Cardiac fibroblast (primary cell): Measurements from ENCODE around the gene CHID1.

Experiments used
- DNase-seq, 2 donors: peaks; one replicate each; pipeline versions ENCODE4 v3.0.0 to v3.0.0-alpha.2; 2010; ENCODE audit warnings: low read depth in 2 of 2
- H3K4me3 ChIP-seq, 2 donors: replicated peaks in 1 of 2; 1 replicate in 1 of 2; 2 replicates in 1 of 2; pipeline ENCODE4 v1.5.1; 2011; ENCODE audit warnings: low read depth in 2 of 2, low read length in 2 of 2, mild to moderate bottlenecking in 2 of 2, moderate library complexity in 1 of 2
- CTCF ChIP-seq: IDR thresholded peaks from one replicate; pipeline ENCODE4 v1.5.1; 2011; ENCODE audit warnings: low read depth, mild to moderate bottlenecking, low read length, inconsistent platforms

CHID1 gene

DNA sequence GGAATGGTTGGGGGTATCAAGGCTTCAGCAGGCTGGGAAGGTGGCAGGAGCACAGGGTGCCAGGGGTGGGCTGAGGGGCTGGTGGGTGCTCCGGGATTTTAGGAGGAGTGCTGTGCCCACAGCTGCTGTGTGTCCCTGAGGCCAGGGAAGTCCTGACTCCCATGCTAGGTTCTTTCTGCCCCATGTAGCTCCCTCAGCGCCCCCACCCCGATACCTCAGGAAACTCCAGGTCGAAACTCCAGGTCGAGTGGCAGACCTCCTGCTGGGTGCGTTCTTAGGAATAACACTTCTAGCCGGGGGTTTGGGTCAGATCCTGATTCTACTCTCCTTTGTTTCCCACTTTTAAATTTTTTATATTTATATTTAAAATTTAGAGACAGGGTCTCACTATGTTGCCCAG is 23.3 kb upstream of the CHID1 start:
- TF ChIP-seq CTCF: no peak
- H3K4me3 ChIP-seq: no peak overlapping the region
- no peak for DNase-seq

DNA sequence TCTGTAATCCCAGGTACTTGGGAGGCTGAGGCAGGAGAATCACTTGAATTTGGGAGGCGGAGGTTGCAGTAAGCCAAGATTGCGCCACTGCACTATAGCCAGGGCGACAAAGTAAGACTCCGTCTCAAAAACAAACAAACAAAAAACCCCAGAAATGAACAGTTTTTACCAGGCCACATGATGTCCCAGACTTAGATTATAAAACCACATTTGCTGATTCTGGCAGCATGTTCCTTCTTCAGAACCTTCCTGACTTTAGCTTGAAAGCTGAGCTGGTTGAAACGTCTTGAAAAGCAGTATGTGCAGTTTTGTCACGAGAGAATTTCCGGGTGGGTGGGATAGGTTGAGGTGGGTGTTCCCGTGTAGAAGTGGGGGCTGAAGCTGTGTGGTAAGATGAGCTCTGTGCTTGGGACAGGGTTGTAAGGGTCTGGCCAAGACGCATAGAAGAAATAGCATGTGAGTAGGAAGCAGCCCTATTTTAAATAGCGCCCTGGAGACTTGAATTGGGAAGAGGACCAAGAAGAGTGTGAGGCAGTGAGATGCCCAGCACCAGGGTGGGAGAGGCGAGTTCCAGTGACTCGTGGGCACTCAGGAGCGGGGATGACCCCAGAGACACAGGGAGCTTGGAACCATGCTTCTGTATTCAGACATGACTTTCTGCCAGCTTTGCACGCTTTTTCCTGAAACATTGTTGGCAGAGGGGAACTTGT is 22.7 kb upstream of the CHID1 start:
- no peak overlapping the region for H3K4me3 ChIP-seq
- DNase-seq: peak; percentile 25 to 63
- TF ChIP-seq CTCF: no peak

GRCh38 chr11:932435-932834 is 21.8 kb upstream of the CHID1 start:
- TF ChIP-seq CTCF: no peak
- DNase-seq: peak in 1 of 2 donors; percentile 37
- H3K4me3 ChIP-seq: no peak overlapping the region

DNA sequence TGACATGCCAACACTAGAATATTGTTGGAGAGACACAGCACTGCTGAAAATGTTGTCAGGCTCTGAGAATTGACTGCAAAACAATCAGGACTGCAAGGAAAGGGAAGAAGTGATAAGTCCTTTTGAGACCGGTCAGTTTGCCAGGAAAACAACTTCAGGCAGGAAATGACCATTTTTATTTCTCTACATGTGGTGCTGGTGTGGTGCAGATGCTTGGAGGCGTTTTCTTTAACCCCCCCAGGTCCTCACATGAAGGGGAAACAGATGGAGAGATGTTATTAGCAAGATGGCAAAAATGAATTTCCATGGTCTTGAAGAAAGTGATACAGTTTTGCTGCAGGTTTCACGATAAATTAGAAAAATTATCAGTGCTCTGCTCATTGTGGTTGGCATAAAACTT is 20.8 kb upstream of the CHID1 start:
- no peak overlapping the region for H3K4me3 ChIP-seq
- TF ChIP-seq CTCF: no peak
- peak; percentile 40 to 75 for DNase-seq

GRCh38 chr11:929405-929804 is 18.8 kb upstream of the CHID1 start:
- no peak for TF ChIP-seq CTCF
- DNase-seq: no peak
- no peak overlapping the region for H3K4me3 ChIP-seq

DNA sequence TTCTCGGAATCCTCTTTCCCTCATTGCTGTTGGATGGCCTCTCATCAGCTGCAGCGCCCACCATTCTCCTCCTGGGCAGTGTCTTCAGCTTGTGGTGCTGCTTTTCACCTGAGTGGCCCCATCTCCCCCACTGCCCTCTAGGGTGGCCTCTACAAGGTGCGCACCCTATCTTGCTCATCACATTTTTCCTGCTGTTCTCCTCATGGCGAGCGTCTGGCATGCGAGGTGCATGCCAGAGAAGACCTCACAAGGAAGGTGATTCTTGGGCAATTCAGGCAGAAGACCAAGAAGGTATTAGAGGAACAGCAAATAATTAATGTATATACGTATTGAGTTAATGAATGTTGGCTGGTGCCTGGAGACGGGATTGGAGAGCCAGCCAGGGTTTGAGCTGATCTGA is 18.2 kb upstream of the CHID1 start:
- TF ChIP-seq CTCF: no peak
- no peak overlapping the region for H3K4me3 ChIP-seq
- DNase-seq: no peak

GRCh38 chr11:927871-928270 is 17.3 kb upstream of the CHID1 start:
- no peak overlapping the region for H3K4me3 ChIP-seq
- no peak for TF ChIP-seq CTCF
- DNase-seq: no peak
